ENCODE data around the gene SH3BGRL2. TPM values are rescaled to one million over a fixed set of nuclear protein-coding genes. Genes with fewer than 3 reads are reported as not detected.

The SH3BGRL2 gene
- total RNA-seq (2022): 7.1 and 8.8 TPM in 2 replicates
- percentile 67 among the genes with signal in this experiment for Bru-seq, nascent RNA
- BruChase-seq, experiment 1, labeled RNA remaining after a 6-hour chase: percentile 69 among the genes with signal in this experiment
- BruChase-seq, experiment 2, labeled RNA remaining after a 2-hour chase: percentile 64 among the genes with signal in this experiment
- long read RNA-seq, full-length matches to known transcripts: 10 of 17 reads
- long read RNA-seq, partial matches to known transcripts: 6 of 17 reads
- long read RNA-seq, other reads (novel, unspliced or antisense): 1 of 17 reads

DNA sequence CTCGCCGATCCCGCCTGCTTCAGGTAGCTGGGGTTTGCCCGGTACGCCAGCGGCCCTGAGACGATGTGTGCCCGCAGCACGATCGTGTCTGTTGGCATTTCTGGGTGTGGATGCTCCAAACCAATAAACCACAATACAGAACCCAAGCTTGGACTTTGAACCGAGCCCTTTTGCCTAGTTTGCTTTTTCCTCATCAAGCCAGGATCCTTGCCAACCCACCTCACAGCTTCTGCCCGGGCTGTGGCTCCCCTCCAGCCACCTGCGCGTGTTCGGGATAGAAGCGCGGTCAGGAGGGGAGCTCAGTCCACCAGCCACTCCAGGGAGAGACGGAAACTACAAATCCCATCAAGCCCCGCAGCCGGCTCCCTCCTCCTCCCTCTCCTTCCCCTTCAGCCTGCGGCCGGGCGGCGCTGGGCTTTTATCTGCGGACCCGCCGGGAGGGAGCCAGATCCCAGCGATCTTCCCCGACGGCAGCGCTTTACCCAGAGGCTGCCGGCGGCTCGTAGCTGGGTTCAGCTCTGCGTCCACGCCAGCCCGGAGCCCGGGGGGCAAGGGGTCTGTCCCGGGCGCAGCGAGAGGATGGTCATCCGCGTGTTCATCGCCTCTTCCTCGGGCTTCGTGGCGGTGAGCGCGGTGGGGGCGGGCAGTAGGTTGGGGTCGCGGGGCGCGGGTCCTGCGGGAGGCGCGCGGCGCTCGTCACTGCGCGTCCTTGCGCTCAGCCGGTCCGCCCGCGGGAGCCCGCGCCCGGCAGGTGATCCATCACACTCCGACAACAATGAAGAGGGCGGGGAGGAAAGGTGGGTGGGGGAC is at the start of gene SH3BGRL2:
Gene SH3BGRL2, plus strand, starts transcription at position 447 of the 810 bp plus-strand sequence. Its CDS starts 133 bp downstream, at position 580.
- no TSS peak for BruUV-seq (replicated peaks)
- ChIA-PET CTCF (interaction anchor here (1.2 to 1.4 kb wide), 2 partner anchors 9 to 88 kb away, joined by 4 to 7 read pairs; no protein-coding TSS in a partner anchor), POLR2A (interaction anchor here (0.7 to 1.4 kb wide), 4 partner anchors 9 to 94 kb away, joined by 3 to 6 read pairs (median 3); partner anchors contain the start of gene LCA5)
- H3K27me3 Mint-ChIP-seq (ENCODE audit: insufficient read depth, unreplicated experiment): no peaks in the 10 kb centered on the region
- H3K9me3 Mint-ChIP-seq (ENCODE audit: unreplicated experiment): no peaks in the 10 kb centered on the region
- no peaks in the 10 kb centered on the region for H3K36me3 Mint-ChIP-seq (ENCODE audit: insufficient read depth, unreplicated experiment)
- peak within 1 kb of the TSS; percentile 93 for H3K4me3 Mint-ChIP-seq (ENCODE audit: unreplicated experiment)
- peaks cover 26% of the 10 kb centered on the region for H3K4me1 Mint-ChIP-seq (ENCODE audit: insufficient read depth, unreplicated experiment)
- intact Hi-C loops (cut with micrococcal nuclease): no loop called here
- peak; percentile 66 for DNase-seq (ENCODE audit: unreplicated experiment)
- no peak within 1 kb of the TSS for H3K27ac Mint-ChIP-seq (ENCODE audit: low read depth, unreplicated experiment)
- TF ChIP-seq, protein P1, sequence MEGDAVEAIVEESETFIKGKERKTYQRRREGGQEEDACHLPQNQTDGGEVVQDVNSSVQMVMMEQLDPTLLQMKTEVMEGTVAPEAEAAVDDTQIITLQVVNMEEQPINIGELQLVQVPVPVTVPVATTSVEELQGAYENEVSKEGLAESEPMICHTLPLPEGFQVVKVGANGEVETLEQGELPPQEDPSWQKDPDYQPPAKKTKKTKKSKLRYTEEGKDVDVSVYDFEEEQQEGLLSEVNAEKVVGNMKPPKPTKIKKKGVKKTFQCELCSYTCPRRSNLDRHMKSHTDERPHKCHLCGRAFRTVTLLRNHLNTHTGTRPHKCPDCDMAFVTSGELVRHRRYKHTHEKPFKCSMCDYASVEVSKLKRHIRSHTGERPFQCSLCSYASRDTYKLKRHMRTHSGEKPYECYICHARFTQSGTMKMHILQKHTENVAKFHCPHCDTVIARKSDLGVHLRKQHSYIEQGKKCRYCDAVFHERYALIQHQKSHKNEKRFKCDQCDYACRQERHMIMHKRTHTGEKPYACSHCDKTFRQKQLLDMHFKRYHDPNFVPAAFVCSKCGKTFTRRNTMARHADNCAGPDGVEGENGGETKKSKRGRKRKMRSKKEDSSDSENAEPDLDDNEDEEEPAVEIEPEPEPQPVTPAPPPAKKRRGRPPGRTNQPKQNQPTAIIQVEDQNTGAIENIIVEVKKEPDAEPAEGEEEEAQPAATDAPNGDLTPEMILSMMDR (IDR thresholded peaks at IDR 0.05; ENCODE audit: unreplicated experiment): no peak

DNA sequence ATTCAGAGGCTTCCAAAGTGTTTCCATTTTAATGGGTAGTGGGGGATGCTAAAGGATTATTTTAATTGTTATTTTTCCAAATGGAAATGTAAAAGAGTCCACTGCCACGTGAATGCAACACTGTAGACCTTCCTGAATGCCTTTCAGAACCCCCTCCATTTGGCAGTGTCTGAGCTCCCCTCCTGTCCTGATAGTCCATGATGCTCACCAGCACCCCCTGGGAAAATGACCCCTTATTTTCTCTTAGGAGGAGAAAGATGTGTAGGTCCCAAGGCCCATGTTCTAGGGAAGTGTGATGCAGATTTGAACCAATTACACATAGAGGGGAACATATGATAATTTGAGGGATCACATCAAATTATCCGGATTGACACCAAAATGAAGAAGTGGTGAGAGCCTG is 46.8 kb upstream of the SH3BGRL2 start:
- no peak overlapping the region for H3K27ac Mint-ChIP-seq (ENCODE audit: low read depth, unreplicated experiment)
- TF ChIP-seq, protein P1 (IDR thresholded peaks at IDR 0.05; ENCODE audit: unreplicated experiment): no peak
- BruUV-seq (replicated peaks): no TSS peak
- H3K36me3 Mint-ChIP-seq (ENCODE audit: insufficient read depth, unreplicated experiment): peaks cover 4% of the 10 kb centered on the region
- intact Hi-C loops (cut with micrococcal nuclease): no loop called here
- H3K4me3 Mint-ChIP-seq (ENCODE audit: unreplicated experiment): no peak overlapping the region
- peaks cover 9% of the 10 kb centered on the region for H3K9me3 Mint-ChIP-seq (ENCODE audit: unreplicated experiment)
- no peaks in the 10 kb centered on the region for H3K4me1 Mint-ChIP-seq (ENCODE audit: insufficient read depth, unreplicated experiment)
- POLR2A ChIA-PET: no interaction called here
- CTCF ChIA-PET: interaction anchor here (0.9 kb wide), 1 partner anchor 14 kb away, joined by 3 read pairs; no protein-coding TSS in a partner anchor
- no peak for DNase-seq (ENCODE audit: unreplicated experiment)
- H3K27me3 Mint-ChIP-seq (ENCODE audit: insufficient read depth, unreplicated experiment): no peaks in the 10 kb centered on the region

DNA sequence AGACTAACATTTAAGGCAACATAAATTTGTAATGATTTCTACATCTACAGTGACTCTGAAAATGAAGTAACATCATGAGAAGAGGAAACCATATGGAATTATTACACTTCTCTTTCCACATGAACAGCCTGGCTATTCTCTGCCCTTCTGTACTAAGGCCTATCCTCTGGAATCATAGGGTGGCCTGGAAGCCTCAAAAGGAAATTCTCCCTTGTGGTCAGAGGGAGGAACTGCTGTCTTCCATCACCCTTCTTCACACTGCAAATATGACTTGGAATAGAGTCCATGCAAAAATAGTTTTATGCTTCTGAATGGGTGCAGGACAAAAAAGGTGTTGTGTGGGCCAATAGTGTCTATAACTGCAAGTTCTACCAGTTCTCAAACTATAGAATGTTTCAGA is 44.6 kb upstream of the SH3BGRL2 start:
- Mint-ChIP-seq H3K9me3 (ENCODE audit: unreplicated experiment) (no peaks in the 10 kb centered on the region), H3K36me3 (ENCODE audit: insufficient read depth, unreplicated experiment) (no peaks in the 10 kb centered on the region), H3K4me3 (ENCODE audit: unreplicated experiment) (no peak overlapping the region), H3K4me1 (ENCODE audit: insufficient read depth, unreplicated experiment) (no peaks in the 10 kb centered on the region), H3K27ac (ENCODE audit: low read depth, unreplicated experiment) (no peak overlapping the region), H3K27me3 (ENCODE audit: insufficient read depth, unreplicated experiment) (no peaks in the 10 kb centered on the region)
- BruUV-seq (replicated peaks): no TSS peak
- DNase-seq (ENCODE audit: unreplicated experiment): peak; percentile 60
- TF ChIP-seq, protein P1 (IDR thresholded peaks at IDR 0.05; ENCODE audit: unreplicated experiment): peak; percentile 25
- POLR2A ChIA-PET: no interaction called here
- CTCF ChIA-PET: no interaction called here
- intact Hi-C loops (cut with micrococcal nuclease): no loop called here

DNA sequence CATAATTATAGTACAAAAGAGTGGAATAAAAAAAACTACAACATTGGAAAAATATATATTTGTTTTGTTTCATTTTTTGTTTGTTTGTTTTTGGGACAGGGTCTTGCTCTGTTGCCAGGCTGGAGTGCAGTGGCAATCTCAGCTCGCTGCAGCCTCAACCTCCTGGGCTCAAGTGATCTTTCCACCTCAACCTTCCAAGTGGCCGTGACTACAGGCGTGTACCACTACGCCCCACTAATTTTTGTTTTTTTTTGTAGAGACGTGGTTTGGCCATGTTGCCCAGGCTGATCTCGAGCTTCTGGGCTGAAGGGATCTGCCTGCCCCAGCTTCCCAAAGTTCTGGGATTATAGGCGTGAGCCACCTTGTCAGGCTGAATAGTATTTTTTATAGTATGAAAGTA is 41.4 kb upstream of the SH3BGRL2 start:
- ChIA-PET CTCF (no interaction called here), POLR2A (interaction anchor here (0.6 kb wide), 1 partner anchor 12 kb away, joined by 3 read pairs; no protein-coding TSS in a partner anchor)
- intact Hi-C loops (cut with micrococcal nuclease): no loop called here
- Mint-ChIP-seq H3K9me3 (ENCODE audit: unreplicated experiment) (no peaks in the 10 kb centered on the region), H3K4me3 (ENCODE audit: unreplicated experiment) (no peak overlapping the region), H3K4me1 (ENCODE audit: insufficient read depth, unreplicated experiment) (no peaks in the 10 kb centered on the region), H3K36me3 (ENCODE audit: insufficient read depth, unreplicated experiment) (no peaks in the 10 kb centered on the region), H3K27ac (ENCODE audit: low read depth, unreplicated experiment) (no peak overlapping the region), H3K27me3 (ENCODE audit: insufficient read depth, unreplicated experiment) (no peaks in the 10 kb centered on the region)
- DNase-seq (ENCODE audit: unreplicated experiment): no peak
- BruUV-seq (replicated peaks): no TSS peak
- TF ChIP-seq, protein P1 (IDR thresholded peaks at IDR 0.05; ENCODE audit: unreplicated experiment): no peak

All from MCF 10A (cell line).